SK-N-SH (cell line): Measurements from ENCODE around the gene SARDH. TPM values are rescaled to one million over a fixed set of nuclear protein-coding genes. Genes with fewer than 3 reads are reported as not detected.

Experiments used
- CTCF ChIA-PET: fragments of 300-600, 350-600 bp; formaldehyde crosslinking; extraction: SDS; loops from one replicate; lab custom pipeline; 2021; lab: Yijun Ruan, JAX
- POLR2A ChIA-PET: fragments of 350-600 bp; sonication (Branson Sonifier 250); formaldehyde crosslinking; extraction: SDS; loops from one replicate; lab custom pipeline; 2020; ENCODE audit warnings: antibody characterized with exemption, inconsistent platforms; lab: Yijun Ruan, JAX
- DNase-seq: peaks from one replicate; pipeline ENCODE4 v3.0.0; 2012
- H2AFZ ChIP-seq: fragments of 200-600 bp; sonication (generic); 2 replicates; pipeline ENCODE4 v1.8.1; 2016; ENCODE audit warnings: antibody characterized with exemption, mild to moderate bottlenecking, low read depth
- H3F3A ChIP-seq: fragments of 200-600 bp; sonication (generic); replicated peaks from 2 replicates; pipeline ENCODE3; 2016; ENCODE audit warnings: antibody characterized with exemption, mild to moderate bottlenecking; ENCODE audit not compliant: insufficient read depth
- H3K27ac ChIP-seq, 2 experiments: fragments of 200-500 bp in 1 of 2; fragments of 200-600 bp in 1 of 2; sonication (Bioruptor generic) in 1 of 2; sonication (generic), shearing (Covaris generic) in 1 of 2; 2 replicates each; pipeline versions ENCODE4 v1.5.1 to v1.6.1; 2014 to 2016; ENCODE audit warnings: low read depth in 2 of 2, inconsistent platforms in 1 of 2, low read length in 1 of 2, mild to moderate bottlenecking in 1 of 2, mixed read lengths in 1 of 2
- H3K27me3 ChIP-seq: fragments of 200-600 bp; sonication (generic), shearing (Covaris generic); 2 replicates; pipeline ENCODE4 v1.6.1; 2016; ENCODE audit warnings: mixed run types; ENCODE audit not compliant: insufficient read depth
- H3K36me3 ChIP-seq, 2 experiments: fragments of 200-500 bp in 1 of 2; fragments of 200-600 bp in 1 of 2; sonication (Bioruptor generic) in 1 of 2; sonication (generic) in 1 of 2; replicated peaks in 1 of 2; 2 replicates each; pipeline versions ENCODE3 to v1.5.1; 2014 to 2016; ENCODE audit warnings: low read length in 1 of 2, mild to moderate bottlenecking in 1 of 2; ENCODE audit not compliant: insufficient read depth in 2 of 2, control insufficient read depth in 1 of 2
- H3K4me1 ChIP-seq, 2 experiments: fragments of 200-500 bp in 1 of 2; fragments of 200-600 bp in 1 of 2; sonication (Bioruptor generic) in 1 of 2; sonication (generic), shearing (Covaris generic) in 1 of 2; 2 replicates each; pipeline versions ENCODE4 v1.5.1 to v1.6.1; 2014 to 2016; ENCODE audit warnings: low read depth in 1 of 2, low read length in 1 of 2, mixed run types in 1 of 2; ENCODE audit not compliant: insufficient read depth in 2 of 2, control insufficient read depth in 1 of 2
- H3K4me2 ChIP-seq: fragments of 200-600 bp; sonication (generic), shearing (Covaris generic); 2 replicates; pipeline ENCODE4 v1.6.1; 2017; ENCODE audit warnings: mixed run types
- H3K4me3 ChIP-seq, 2 experiments: fragments of 200-500 bp in 1 of 2; fragments of 200-600 bp in 1 of 2; sonication (Bioruptor generic) in 1 of 2; sonication (generic), shearing (Covaris generic) in 1 of 2; 2 replicates each; pipeline versions ENCODE4 v1.5.1 to v1.8.1; 2014 to 2016; ENCODE audit warnings: low read depth in 2 of 2, inconsistent platforms in 1 of 2, low read length in 1 of 2, mild to moderate bottlenecking in 1 of 2, mixed read lengths in 1 of 2, moderate library complexity in 1 of 2
- H3K79me2 ChIP-seq: fragments of 200-600 bp; sonication (generic); 2 replicates; pipeline ENCODE4 v1.8.1; 2017; ENCODE audit warnings: mild to moderate bottlenecking; ENCODE audit not compliant: insufficient read depth
- H3K9ac ChIP-seq: fragments of 200-600 bp; sonication (generic); 2 replicates; pipeline ENCODE4 v1.6.1; 2017; ENCODE audit warnings: mixed run types
- H3K9me2 ChIP-seq: fragments of 200-600 bp; sonication (generic); 2 replicates; pipeline ENCODE4 v1.6.1; 2017; ENCODE audit warnings: mixed run types
- H3K9me3 ChIP-seq: fragments of 200-600 bp; sonication (generic); 2 replicates; pipeline ENCODE4 v1.6.1; 2017; ENCODE audit warnings: mixed run types, mild to moderate bottlenecking, moderate library complexity
- H4K20me1 ChIP-seq: fragments of 200-600 bp; sonication (generic); 2 replicates; pipeline ENCODE4 v1.6.1; 2017; ENCODE audit warnings: mild to moderate bottlenecking, mixed run types; ENCODE audit not compliant: insufficient read depth
- CHD2 ChIP-seq: fragments of 150-350 bp; IDR thresholded peaks from 2 replicates; pipeline ENCODE4 v1.6.1; 2018; ENCODE audit warnings: low read length; ENCODE audit not compliant: partially characterized antibody
- EP300 ChIP-seq, 2 experiments: IDR thresholded peaks; 2 replicates each; pipeline versions ENCODE4 v1.4.0 to v1.6.1; 2012; ENCODE audit warnings: borderline replicate concordance in 1 of 2, low read depth in 1 of 2, low read length in 1 of 2
- FOSL2 ChIP-seq: IDR thresholded peaks from 2 replicates; pipeline ENCODE4 v1.4.0; 2012; ENCODE audit warnings: low read depth, mild to moderate bottlenecking, moderate library complexity, borderline replicate concordance
- FOXJ3 ChIP-seq: sonication (generic); formaldehyde crosslinking; IDR thresholded peaks from 2 replicates; pipeline ENCODE4 v1.5.1; 2020; ENCODE audit warnings: mild to moderate bottlenecking, missing genetic modification reagents
- FOXM1 ChIP-seq: IDR thresholded peaks from 2 replicates; pipeline ENCODE4 v1.4.0; 2012; ENCODE audit warnings: low read depth, mild to moderate bottlenecking
- MXI1 ChIP-seq: IDR thresholded peaks from 2 replicates; pipeline ENCODE4 v1.6.1; 2012; ENCODE audit warnings: mild to moderate bottlenecking, low read depth, low read length, improper control_type of control experiment
- NFIC ChIP-seq: IDR thresholded peaks from 2 replicates; pipeline ENCODE4 v1.4.0; 2012; ENCODE audit warnings: borderline replicate concordance
- NRF1 ChIP-seq: IDR thresholded peaks from 2 replicates; pipeline ENCODE4 v1.6.1; 2012; ENCODE audit warnings: low read depth, mild to moderate bottlenecking, low read length
- RXRA ChIP-seq: IDR thresholded peaks from 2 replicates; pipeline ENCODE4 v1.4.0; 2012; ENCODE audit warnings: low read depth, mild to moderate bottlenecking, borderline replicate concordance
- TEAD4 ChIP-seq: IDR thresholded peaks from 2 replicates; pipeline ENCODE4 v1.4.0; 2012; ENCODE audit warnings: mild to moderate bottlenecking, borderline replicate concordance; ENCODE audit not compliant: insufficient read depth
- USF2 ChIP-seq: fragments of 150-350 bp; IDR thresholded peaks from 2 replicates; pipeline ENCODE4 v1.6.1; 2017; ENCODE audit warnings: antibody characterized with exemption, low read length, low read depth, borderline replicate concordance
- WGBS: methylation state at CpG from one replicate; pipeline ENCODE4 v1.1.6; 2017; ENCODE audit warnings: low lambda C conversion rate; 5-methylcytosine and 5-hydroxymethylcytosine counted together
- polyA plus RNA-seq, 3 experiments: library from polyadenylated mRNA; depleted of rRNA; stranded (reverse); fragments of >200 nt; gene quantifications; 2 replicates each; pipeline ENCODE4 v1.2.3, GENCODE V29; 2012
- TF ChIP-seq, protein P1 (sequence below): IDR thresholded peaks from 2 replicates; pipeline ENCODE4 v1.4.0; 2012; ENCODE audit warnings: low read depth, borderline replicate concordance
- TF ChIP-seq, protein P2 (sequence below): IDR thresholded peaks from 2 replicates; pipeline ENCODE4 v1.6.1; 2012; ENCODE audit warnings: mild to moderate bottlenecking, low read depth, low read length, moderate library complexity

Gene SARDH
- polyA plus RNA-seq, 1 of the 3 experiments (the other 2 are of a cell fraction), result 5.9 TPM

- TF ChIP-seq USF2, result no peak
These were observed 71.3 kb downstream of the SARDH start (continued) for GRCh38 chr9:133666845-133667244.

GRCh38 chr9:133666387-133666786, 71.8 kb downstream of the SARDH start:
- no peaks in the 10 kb centered on the region for H3K27me3 ChIP-seq
- peak overlapping the region in 1 of 2 experiments; percentile 31; a peak in 1 of 4 replicates for H3K27ac ChIP-seq
- no peak overlapping the region for H3K9ac ChIP-seq
- H3F3A ChIP-seq, result no peaks in the 10 kb centered on the region
- H3K4me1 ChIP-seq, result peaks cover 0 to 55% of the 10 kb centered on the region in 2 experiments; a peak in 1 of 4 replicates
- 79% methylated on average over 9 of the region's 9 CpGs for WGBS
- H3K4me2 ChIP-seq, result no peak overlapping the region
- no peaks in the 10 kb centered on the region for H3K9me3 ChIP-seq
- H4K20me1 ChIP-seq, result no peaks in the 10 kb centered on the region
- no peak for DNase-seq
- ChIA-PET CTCF (interaction anchor here (0.6 to 2.7 kb wide), 6 partner anchors 9 to 69 kb away, joined by 3 to 9 read pairs (median 3); no protein-coding TSS in a partner anchor), POLR2A (interaction anchor here (0.6 to 3.6 kb wide), 5 partner anchors 11 to 152 kb away, joined by 3 to 21 read pairs (median 6); partner anchors contain the start of gene ADAMTSL2)
- H3K36me3 ChIP-seq, result no peaks in the 10 kb centered on the region
- TF ChIP-seq FOXJ3 (CRISPR knock-in tag) (no peak), NRF1 (no peak), USF2 (no peak), FOSL2 (no peak), CHD2 (no peak), TEAD4 (no peak), MXI1 (no peak), FOXM1 (no peak), NFIC (no peak), EP300 (IDR thresholded peaks at IDR 0.05; ENCODE audit: borderline replicate concordance in 1 of 2, low read depth in 1 of 2, low read length in 1 of 2) (no peak), RXRA (no peak)
- TF ChIP-seq, protein P1, sequence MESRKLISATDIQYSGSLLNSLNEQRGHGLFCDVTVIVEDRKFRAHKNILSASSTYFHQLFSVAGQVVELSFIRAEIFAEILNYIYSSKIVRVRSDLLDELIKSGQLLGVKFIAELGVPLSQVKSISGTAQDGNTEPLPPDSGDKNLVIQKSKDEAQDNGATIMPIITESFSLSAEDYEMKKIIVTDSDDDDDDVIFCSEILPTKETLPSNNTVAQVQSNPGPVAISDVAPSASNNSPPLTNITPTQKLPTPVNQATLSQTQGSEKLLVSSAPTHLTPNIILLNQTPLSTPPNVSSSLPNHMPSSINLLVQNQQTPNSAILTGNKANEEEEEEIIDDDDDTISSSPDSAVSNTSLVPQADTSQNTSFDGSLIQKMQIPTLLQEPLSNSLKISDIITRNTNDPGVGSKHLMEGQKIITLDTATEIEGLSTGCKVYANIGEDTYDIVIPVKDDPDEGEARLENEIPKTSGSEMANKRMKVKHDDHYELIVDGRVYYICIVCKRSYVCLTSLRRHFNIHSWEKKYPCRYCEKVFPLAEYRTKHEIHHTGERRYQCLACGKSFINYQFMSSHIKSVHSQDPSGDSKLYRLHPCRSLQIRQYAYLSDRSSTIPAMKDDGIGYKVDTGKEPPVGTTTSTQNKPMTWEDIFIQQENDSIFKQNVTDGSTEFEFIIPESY, result no peak
- TF ChIP-seq, protein P2, sequence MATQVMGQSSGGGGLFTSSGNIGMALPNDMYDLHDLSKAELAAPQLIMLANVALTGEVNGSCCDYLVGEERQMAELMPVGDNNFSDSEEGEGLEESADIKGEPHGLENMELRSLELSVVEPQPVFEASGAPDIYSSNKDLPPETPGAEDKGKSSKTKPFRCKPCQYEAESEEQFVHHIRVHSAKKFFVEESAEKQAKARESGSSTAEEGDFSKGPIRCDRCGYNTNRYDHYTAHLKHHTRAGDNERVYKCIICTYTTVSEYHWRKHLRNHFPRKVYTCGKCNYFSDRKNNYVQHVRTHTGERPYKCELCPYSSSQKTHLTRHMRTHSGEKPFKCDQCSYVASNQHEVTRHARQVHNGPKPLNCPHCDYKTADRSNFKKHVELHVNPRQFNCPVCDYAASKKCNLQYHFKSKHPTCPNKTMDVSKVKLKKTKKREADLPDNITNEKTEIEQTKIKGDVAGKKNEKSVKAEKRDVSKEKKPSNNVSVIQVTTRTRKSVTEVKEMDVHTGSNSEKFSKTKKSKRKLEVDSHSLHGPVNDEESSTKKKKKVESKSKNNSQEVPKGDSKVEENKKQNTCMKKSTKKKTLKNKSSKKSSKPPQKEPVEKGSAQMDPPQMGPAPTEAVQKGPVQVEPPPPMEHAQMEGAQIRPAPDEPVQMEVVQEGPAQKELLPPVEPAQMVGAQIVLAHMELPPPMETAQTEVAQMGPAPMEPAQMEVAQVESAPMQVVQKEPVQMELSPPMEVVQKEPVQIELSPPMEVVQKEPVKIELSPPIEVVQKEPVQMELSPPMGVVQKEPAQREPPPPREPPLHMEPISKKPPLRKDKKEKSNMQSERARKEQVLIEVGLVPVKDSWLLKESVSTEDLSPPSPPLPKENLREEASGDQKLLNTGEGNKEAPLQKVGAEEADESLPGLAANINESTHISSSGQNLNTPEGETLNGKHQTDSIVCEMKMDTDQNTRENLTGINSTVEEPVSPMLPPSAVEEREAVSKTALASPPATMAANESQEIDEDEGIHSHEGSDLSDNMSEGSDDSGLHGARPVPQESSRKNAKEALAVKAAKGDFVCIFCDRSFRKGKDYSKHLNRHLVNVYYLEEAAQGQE, result no peak
- H3K9me2 ChIP-seq, result no peaks in the 10 kb centered on the region
- H3K79me2 ChIP-seq, result no peaks in the 10 kb centered on the region
- H3K4me3 ChIP-seq, result no peak overlapping the region
- H2AFZ ChIP-seq, result no peak overlapping the region
